Measurements from ENCODE around the gene GCNT1.

- TF ChIP-seq POLR2A (IDR thresholded peaks at IDR 0.05; ENCODE audit: low read length) (no peak), GATA1 (IDR thresholded peaks at IDR 0.05; ENCODE audit: low read depth, low read length) (no peak)
Observed at GRCh38 chr9:76433836-76434235, 25.1 kb upstream of the GCNT1 start.
